GM06990 (cell line): ENCODE data around the gene DLG2.

ENCODE experiments used
- DNase-seq: peaks from one replicate; pipeline ENCODE4 v3.0.0-alpha.2; 2011; ENCODE audit not compliant: insufficient read length; ENCODE audit errors: extremely low read depth
- H3K27me3 ChIP-seq: replicated peaks from 2 replicates; pipeline ENCODE4 v1.6.0; 2011; ENCODE audit warnings: low read length; ENCODE audit not compliant: control insufficient read depth, insufficient read depth
- H3K36me3 ChIP-seq: 2 replicates; pipeline ENCODE4 v1.5.1; 2011; ENCODE audit warnings: low read length; ENCODE audit not compliant: control insufficient read depth, insufficient read depth
- H3K4me3 ChIP-seq: replicated peaks from 2 replicates; pipeline ENCODE4 v1.5.1; 2011; ENCODE audit warnings: low read depth, mild to moderate bottlenecking, control low read depth, low read length
- TF ChIP-seq, protein P1 (sequence below): IDR thresholded peaks from 2 replicates; pipeline ENCODE4 v1.5.1; 2011; ENCODE audit warnings: low read length, control low read depth, mild to moderate bottlenecking, inconsistent platforms; ENCODE audit not compliant: insufficient read depth, poor library complexity, severe bottlenecking

The DLG2 gene

DNA sequence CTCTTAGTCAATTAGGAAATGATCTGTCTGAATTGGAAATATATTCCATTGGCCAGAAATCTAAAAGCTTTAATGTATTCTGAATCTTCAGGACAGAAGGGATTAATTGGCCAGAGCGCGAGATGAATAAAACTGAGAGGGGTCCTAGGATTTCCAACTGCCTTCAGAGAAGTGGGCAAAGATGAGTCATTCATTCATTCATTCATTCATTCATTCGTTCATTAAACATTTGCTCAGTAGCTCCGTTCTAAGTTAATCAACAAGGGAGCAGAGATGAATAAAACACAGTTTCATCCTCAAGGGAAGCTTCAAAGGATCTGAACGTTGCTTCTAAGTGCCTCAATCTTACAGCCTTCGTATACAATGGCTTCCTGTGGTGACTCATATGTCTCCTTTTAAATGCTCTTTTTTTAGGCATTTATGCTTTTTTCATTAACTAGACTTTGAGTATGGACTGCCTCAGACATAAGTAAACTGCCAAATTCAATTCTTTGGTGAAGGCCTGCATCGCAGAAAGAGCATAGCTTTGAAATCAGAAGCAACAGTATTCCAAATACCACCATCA, 1803.6 kb downstream of the DLG2 start:
- Histone ChIP-seq H3K36me3 (no peaks in the 10 kb centered on the region), H3K27me3 (no peaks in the 10 kb centered on the region), H3K4me3 (no peak overlapping the region)
- TF ChIP-seq, protein P1, sequence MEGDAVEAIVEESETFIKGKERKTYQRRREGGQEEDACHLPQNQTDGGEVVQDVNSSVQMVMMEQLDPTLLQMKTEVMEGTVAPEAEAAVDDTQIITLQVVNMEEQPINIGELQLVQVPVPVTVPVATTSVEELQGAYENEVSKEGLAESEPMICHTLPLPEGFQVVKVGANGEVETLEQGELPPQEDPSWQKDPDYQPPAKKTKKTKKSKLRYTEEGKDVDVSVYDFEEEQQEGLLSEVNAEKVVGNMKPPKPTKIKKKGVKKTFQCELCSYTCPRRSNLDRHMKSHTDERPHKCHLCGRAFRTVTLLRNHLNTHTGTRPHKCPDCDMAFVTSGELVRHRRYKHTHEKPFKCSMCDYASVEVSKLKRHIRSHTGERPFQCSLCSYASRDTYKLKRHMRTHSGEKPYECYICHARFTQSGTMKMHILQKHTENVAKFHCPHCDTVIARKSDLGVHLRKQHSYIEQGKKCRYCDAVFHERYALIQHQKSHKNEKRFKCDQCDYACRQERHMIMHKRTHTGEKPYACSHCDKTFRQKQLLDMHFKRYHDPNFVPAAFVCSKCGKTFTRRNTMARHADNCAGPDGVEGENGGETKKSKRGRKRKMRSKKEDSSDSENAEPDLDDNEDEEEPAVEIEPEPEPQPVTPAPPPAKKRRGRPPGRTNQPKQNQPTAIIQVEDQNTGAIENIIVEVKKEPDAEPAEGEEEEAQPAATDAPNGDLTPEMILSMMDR = no peak
- no peak for DNase-seq

DNA sequence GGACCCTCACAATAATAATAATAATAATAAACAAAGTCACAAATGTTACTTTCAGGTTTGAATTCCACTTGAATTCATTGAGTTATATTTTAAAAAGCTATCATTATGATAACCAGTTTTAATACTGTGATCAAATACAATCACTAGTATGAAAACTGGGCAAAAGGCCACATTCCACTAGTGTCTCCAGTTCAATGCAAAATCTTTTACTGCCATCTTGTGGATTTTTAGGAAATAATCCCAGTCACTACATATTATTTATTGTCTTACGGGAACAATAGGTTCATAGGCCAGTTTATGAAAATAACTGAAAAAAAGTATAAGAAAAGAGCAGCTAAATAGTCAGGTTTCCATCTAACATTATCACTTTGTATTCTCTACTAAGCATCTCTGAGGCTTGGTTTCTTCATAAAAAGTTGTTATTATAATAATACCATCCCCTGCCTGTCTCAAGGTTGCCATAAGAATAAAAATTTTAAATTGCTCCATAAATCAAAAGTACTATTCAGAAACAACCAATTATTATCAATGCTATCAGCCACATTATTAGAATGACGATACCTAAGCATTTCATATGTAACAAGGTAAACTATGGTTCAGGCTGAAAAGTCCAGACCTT, 1807.1 kb downstream of the DLG2 start:
- TF ChIP-seq, protein P1 = peak; percentile 28

DNA sequence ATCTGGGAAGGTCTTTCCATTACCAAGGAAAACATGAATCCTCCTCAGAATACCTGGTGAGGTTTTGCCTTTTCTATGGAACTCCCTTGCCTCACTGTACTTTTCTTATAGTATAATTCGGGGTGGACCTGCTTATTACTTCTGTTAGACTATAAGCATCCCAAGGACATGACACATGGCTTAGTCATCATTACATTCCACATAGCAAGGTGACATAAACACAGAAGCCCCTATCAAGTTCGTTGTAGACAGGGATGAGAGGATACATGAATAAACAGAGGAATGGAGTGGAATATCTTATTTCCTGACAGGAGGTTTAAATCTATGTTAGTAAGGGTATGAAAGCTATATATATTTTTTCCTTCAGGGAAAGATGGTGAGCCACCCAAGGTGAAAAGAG, 1808.8 kb downstream of the DLG2 start:
- no peak for DNase-seq

More for the DNA sequence above, 1807.1 kb downstream of the DLG2 start:
- 0 out of 2 replicates have a peak, but pooled peaks cover 2% of the 10 kb centered on the region for H3K27me3 ChIP-seq
- no peaks in the 10 kb centered on the region for H3K36me3 ChIP-seq
- no peak overlapping the region for H3K4me3 ChIP-seq
- DNase-seq = no peak

DNA sequence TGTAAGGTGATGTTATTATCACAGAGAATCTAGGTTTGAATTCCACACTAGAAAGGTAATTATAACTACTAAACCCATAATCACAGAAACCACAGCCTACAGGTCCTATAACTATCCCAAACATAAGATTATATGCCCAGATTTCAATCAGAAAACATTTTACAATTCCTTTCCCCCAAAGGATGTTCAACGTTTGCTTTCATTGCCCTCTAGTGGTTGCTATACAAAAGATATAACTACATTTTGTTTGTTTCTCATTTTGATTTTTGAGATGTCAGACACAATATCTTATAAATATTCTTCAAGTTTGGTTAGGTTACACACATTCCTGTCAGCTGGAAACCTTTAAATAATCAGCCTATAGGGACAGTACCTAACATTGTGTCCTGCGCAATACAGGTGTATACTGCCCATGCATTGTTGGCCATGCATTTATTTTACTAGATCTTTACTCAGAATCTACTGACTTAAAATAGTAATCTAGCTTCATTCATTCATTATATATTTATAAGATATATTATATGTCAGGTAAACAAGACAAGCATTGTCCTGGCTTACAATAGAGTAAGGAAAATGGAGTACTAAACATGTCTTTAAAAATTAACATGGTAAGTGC, 1810.5 kb downstream of the DLG2 start:
- Histone ChIP-seq H3K27me3 (0 out of 2 replicates have a peak, but pooled peaks cover 2% of the 10 kb centered on the region), H3K36me3 (no peaks in the 10 kb centered on the region), H3K4me3 (no peak overlapping the region)
- TF ChIP-seq, protein P1 = peak; percentile 61
- DNase-seq = no peak

More for the DNA sequence above, 1808.8 kb downstream of the DLG2 start:
- TF ChIP-seq, protein P1 = no peak
- H3K4me3 ChIP-seq = no peak overlapping the region
- H3K36me3 ChIP-seq = no peaks in the 10 kb centered on the region
- H3K27me3 ChIP-seq = 0 out of 2 replicates have a peak, but pooled peaks cover 2% of the 10 kb centered on the region

DNA sequence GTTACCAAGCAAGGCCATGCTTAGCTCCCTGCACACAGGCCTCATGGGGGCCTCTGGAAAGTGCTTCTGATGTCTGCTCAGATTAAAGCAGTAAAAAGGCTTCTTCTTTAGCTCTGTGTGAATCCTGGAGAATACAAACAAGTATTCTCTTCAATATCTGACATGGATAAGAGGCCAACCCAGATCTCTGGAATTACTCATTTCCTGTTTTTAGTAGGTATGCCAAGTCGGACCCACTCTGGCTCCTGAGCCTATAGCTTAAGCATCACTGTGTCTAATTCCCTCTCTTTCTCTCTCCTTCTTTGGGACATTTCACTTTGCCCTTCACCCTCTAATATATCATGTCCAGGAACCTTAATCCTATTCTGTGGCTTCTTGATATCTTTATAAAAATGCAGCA, 1811.4 kb downstream of the DLG2 start:
- DNase-seq = no peak
- Histone ChIP-seq H3K36me3 (no peaks in the 10 kb centered on the region), H3K27me3 (0 out of 2 replicates have a peak, but pooled peaks cover 2% of the 10 kb centered on the region), H3K4me3 (no peak overlapping the region)
- TF ChIP-seq, protein P1 = no peak
